GM12874 (cell line): ENCODE measurements around the gene ST6GALNAC5.

Experiments used
- CTCF ChIP-seq: IDR thresholded peaks from 2 replicates; pipeline ENCODE4 v1.5.1; 2011; ENCODE audit warnings: low read depth, mild to moderate bottlenecking, control low read depth, low read length, moderate library complexity; ENCODE audit not compliant: insufficient read depth

The ST6GALNAC5 gene

GRCh38 chr1:76833151-76833550 lies 34.1 kb upstream of the ST6GALNAC5 start:
- no peak for TF ChIP-seq CTCF

- TF ChIP-seq CTCF: no peak
These were observed 33.4 kb upstream of the ST6GALNAC5 start for GRCh38 chr1:76833856-76834255.

GRCh38 chr1:76835203-76835602 lies 32.1 kb upstream of the ST6GALNAC5 start:
- no peak for TF ChIP-seq CTCF

GRCh38 chr1:76840278-76840677 lies 27.0 kb upstream of the ST6GALNAC5 start:
- TF ChIP-seq CTCF: no peak

GRCh38 chr1:76841460-76841859 lies 25.8 kb upstream of the ST6GALNAC5 start:
- TF ChIP-seq CTCF: no peak

- TF ChIP-seq CTCF: no peak
These were observed 23.3 kb upstream of the ST6GALNAC5 start for GRCh38 chr1:76843821-76844464.

- no peak for TF ChIP-seq CTCF
These were observed 13.0 kb upstream of the ST6GALNAC5 start for GRCh38 chr1:76854255-76854654.
